Measurements from ENCODE around the gene ABCF2.

The ABCF2 gene

DNA sequence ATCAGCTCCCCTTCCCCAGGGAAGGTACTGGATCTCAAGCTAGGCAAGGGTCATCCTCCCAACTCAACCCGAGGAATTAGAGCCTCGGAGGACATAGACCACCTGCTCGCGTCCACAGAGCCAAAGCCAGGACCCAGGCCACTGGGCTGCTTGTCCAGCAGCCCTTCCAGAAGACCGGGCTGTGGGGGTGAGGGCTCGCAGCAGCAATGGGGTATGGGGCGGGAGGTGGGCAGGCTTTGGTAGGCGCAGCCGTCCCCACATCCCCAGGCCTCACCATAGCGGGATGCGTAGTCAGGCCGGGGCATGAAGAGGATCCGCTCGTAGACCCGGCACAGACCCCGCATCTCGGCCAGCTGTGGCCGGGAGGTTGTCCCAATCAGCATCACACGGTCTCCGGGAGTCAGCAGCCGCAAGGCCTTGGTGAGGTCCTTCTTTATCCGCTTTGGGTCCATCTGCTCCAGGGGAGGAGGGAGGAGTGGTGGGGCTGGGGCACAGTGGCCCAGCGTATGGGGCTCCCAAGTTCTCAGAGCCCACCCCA lies 34.9 kb downstream of the ABCF2 start:
- no peak for DNase-seq

GRCh38 chr7:151191544-151191943 lies 35.5 kb downstream of the ABCF2 start:
- DNase-seq: no peak

GRCh38 chr7:151189038-151189437 lies 38.0 kb downstream of the ABCF2 start:
- DNase-seq: no peak

DNA sequence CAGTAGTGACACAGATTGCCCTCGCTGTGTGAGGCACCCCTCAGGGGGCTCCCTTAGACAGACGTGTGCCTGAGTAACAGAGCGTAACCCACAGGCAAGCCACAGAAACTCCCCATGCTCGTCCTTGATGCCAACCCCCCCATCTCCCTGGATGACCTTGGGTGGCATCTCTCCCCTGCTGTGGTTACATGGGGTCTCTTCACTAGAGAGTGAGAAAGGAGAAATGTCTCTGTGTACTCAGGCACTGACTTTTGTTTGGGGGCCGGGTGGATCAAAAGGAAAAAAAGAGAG lies 38.8 kb downstream of the ABCF2 start:
- DNase-seq: no peak

- DNase-seq: no peak
Measured at GRCh38 chr7:151187409-151188251, 39.4 kb downstream of the ABCF2 start.

GRCh38 chr7:151186640-151187408 lies 40.2 kb downstream of the ABCF2 start, which contains the start of gene ASB10:
TSS of gene ASB10 (minus strand) at chr7:151187250. CDS start at chr7:151187130, 120 bp downstream.
- DNase-seq: no peak

GRCh38 chr7:151185762-151186639 lies 41.0 kb downstream of the ABCF2 start:
- no peak for DNase-seq

GRCh38 chr7:151181011-151181431 lies 46.0 kb downstream of the ABCF2 start:
- no peak for DNase-seq

DNA sequence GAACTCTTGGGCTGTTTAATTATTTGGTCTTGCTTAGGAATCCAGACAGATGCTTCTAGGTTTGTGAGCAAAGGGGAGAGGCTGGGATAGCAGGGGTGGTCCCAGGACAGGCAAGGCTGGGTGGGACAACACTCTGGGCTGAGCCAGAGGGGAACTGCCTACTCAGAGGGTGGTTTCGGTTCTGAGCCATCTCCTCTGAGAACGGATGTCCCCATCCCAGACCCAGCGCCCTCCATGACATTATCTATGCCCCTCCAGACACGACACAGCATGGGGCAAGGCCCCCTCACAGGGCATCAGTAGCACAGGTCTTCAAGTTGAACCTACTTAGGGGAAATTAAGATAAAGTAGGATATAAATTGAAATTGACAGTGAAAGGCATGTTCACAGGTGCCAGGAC lies 47.1 kb downstream of the ABCF2 start:
- DNase-seq: no peak

DNA sequence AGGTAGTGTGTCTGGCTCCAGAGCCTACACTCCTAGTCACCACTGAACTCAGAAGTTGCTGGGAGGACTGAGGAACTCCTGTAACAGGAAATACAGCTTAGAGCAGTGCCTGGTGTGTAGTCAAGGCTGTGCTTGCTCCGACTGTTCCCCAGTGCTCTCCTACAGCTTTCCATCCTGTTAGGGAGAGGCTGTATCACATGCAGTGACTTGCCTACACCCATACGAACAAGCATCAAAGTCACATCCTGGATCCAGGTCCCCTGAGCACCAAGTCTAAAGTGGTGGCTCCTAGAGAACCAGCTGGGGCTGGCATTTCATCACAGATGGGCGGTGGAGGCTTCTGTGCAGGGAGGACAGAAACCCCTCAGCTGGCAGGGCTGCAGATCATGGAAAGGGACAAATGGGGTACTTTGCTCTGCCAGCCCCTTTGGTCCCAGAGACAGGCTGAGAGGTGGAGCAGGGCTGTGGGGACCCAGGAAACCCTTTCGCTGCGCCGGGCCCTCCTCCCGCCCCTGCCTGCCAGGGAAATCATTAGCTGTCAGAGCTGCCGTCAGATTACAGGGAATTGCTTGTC lies 47.6 kb downstream of the ABCF2 start:
- DNase-seq: no peak

DNA sequence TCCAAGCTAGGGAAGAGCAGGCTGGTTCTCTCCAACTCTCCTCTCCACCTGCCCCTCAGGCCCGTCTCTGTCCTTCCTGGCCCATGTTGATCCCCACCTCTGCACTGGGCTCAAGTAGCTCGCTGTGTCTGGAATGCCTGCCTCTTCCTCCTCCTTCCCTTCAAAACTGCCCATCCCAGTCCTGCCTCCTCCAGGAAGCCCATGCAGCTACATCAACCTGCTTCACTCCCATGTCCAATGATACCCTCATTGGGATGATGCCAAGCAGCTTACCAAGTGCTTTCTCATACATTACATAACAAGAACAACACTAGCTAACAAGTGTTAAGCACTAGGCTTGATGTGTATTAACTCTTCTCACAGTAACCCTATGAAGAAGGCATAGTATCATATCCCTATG lies 48.2 kb downstream of the ABCF2 start:
- DNase-seq: no peak

- DNase-seq: no peak
Measured at GRCh38 chr7:151178236-151178635, 48.8 kb downstream of the ABCF2 start.

- no peak for DNase-seq
Measured at GRCh38 chr7:151177310-151177709, 49.7 kb downstream of the ABCF2 start.

GRCh38 chr7:151176401-151176800 lies 50.6 kb downstream of the ABCF2 start:
- no peak for DNase-seq

DNA sequence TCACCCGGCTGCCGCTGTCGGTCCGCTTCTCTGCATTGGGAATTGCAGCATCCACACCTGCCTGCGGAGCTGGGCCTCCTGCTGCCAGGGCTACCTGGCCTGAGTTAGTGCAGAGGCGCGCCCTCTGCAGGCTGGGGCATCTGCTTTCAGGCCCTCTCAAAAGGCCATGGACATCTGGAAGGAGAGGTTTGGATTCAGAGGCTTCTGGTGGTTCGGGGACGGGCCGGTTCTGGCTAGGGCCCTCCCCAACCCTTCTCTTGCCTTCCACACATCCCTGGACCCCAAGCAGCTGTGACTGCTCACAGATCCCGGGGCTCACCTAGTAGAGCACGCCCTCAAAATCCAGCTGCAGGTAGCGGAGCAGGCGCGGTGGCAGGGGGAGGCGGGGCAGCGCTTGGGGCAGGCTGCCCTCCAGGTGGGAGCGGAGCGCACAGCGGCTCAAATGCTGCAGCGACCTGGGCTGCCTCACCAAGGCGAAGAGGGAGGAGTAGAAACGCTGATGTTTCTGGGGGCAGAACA lies 51.2 kb downstream of the ABCF2 start:
- no peak for DNase-seq

GRCh38 chr7:151175047-151175792 lies 51.8 kb downstream of the ABCF2 start:
- DNase-seq: no peak

DNA sequence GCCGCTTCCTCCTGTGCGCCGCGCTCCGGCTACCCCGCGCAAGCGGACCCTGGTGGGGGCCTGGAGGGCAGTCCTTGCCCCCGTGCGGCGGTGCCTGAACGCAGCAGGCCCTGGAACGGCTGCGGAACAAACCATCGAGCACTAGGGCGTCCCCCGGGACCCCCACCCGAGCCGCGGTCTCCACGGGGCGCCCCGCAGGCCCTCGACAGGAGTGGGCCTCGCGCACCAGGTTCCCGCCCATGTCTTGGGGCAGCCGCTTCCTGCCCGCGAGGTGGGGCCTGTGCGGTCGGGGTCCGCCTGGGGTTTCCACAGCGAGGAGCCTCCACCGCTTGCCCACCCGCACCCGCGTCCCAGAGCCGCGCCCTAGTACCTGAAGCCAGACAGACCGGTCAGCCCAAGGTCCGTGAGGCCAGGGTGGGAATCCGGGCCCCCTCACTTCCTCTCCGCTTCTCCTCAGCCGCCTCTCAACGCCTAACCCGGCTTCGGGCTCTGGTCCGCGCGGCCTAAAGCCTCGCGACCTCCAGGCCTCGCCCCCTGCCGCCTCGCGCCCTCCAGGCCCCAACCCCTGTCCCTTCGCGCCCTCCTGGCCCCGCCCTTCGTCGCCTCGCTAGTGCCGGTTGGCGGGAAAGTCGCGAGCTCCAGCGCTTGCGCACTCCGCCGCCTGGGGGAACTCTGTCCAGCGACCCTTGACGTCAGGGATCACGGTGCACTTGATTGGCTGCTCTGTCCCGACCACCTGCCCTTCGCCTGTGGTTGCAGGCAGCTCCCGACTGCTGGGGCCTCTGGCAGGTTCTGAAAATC lies 52.6 kb downstream of the ABCF2 start:
- peak; percentile 32 for DNase-seq

DNA sequence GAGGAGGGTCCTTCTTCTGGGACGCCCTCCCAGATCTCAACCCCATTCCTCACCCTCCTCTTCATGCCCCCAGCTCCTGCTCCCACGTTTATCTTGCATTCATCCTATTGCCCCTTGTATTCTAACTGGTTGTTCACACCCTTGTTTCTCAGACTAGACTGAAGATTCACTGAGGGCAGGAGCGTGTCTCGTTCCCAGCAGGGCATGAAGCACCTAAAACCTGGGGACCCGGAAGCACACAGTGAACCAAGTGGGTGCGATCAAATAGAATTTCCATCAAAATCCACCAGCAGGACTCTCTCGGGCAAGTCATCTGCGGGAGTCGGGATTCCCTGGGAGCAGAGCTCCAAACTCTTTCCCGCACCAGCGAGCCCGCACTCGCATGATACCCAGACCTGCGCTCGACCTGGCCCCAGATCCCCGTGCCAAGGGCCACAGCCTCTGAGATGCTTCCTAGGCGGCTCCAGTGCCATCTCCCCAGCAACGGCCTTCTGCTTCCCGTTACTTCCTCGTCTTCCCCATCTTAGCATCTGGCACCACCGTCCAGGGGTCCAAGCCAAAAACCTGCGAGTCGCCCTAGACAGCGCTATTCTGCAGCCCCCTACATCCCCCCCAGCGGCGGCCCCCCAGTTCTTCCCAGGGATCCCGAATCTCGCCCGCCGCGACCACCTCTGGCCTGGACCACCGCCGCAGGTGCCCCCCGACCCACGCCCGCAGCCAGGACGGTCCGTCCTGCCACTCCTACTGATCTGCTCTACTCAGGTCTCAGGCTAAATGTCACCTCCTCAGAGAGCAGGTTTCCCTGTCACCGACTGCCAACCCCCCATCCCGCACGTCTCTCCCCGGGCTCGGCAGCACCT lies 53.4 kb downstream of the ABCF2 start:
- no peak for DNase-seq

- DNase-seq: peak; percentile 83
Measured at GRCh38 chr7:151172273-151173141, 54.5 kb downstream of the ABCF2 start.

Measured in activated CD4-positive, alpha-beta T cell treated with anti-CD3 and anti-CD28 coated beads, Interleukin-10, Interleukin-2, amounts not matched to agents 100 ng/mL and 50 ng/mL, durations not matched to agents 16 hours and 8 hours (primary cell).